GM23248 (cell line): ENCODE results near the gene CNTN4. TPM values are rescaled to one million over a fixed set of nuclear protein-coding genes. Genes with fewer than 3 reads are reported as not detected.

Experiments used
- DNase-seq: peaks from one replicate; pipeline ENCODE4 v3.0.0-alpha.2; 2015
- H2AFZ ChIP-seq: fragments of 200-600 bp; sonication (generic); 2 replicates; pipeline ENCODE4 v1.6.1; 2016; ENCODE audit warnings: antibody characterized with exemption
- H3F3A ChIP-seq: fragments of 200-600 bp; sonication (generic); 2 replicates; pipeline ENCODE4 v1.6.1; 2016; ENCODE audit warnings: mild to moderate bottlenecking, antibody characterized with exemption, mixed run types; ENCODE audit not compliant: insufficient read depth
- H3K27ac ChIP-seq: fragments of 200-600 bp; sonication (generic); 2 replicates; pipeline ENCODE4 v1.5.1; 2016; ENCODE audit warnings: mild to moderate bottlenecking
- H3K27me3 ChIP-seq: fragments of 200-600 bp; sonication (generic); replicated peaks from 2 replicates; pipeline ENCODE4 v1.6.1; 2016; ENCODE audit warnings: mild to moderate bottlenecking; ENCODE audit not compliant: insufficient read depth
- H3K36me3 ChIP-seq: fragments of 200-600 bp; sonication (generic); 2 replicates; pipeline ENCODE4 v1.6.1; 2016; ENCODE audit warnings: low read depth, mild to moderate bottlenecking
- H3K4me1 ChIP-seq: fragments of 200-600 bp; sonication (generic); 2 replicates; pipeline ENCODE4 v1.6.1; 2016; ENCODE audit warnings: mild to moderate bottlenecking; ENCODE audit not compliant: insufficient read depth
- H3K4me2 ChIP-seq: fragments of 200-600 bp; sonication (generic); one replicate; pipeline ENCODE4 v1.6.1; 2016; ENCODE audit warnings: mild to moderate bottlenecking; ENCODE audit not compliant: unreplicated experiment
- H3K4me3 ChIP-seq: fragments of 200-600 bp; sonication (generic); 2 replicates; pipeline ENCODE4 v1.5.1; 2016; ENCODE audit warnings: mild to moderate bottlenecking
- H3K79me2 ChIP-seq: fragments of 200-600 bp; sonication (generic); 2 replicates; pipeline ENCODE4 v1.6.1; 2016; ENCODE audit warnings: mild to moderate bottlenecking; ENCODE audit not compliant: insufficient read depth
- H3K9ac ChIP-seq: fragments of 200-600 bp; sonication (generic); 2 replicates; pipeline ENCODE4 v1.6.1; 2016; ENCODE audit warnings: mild to moderate bottlenecking
- H3K9me2 ChIP-seq: fragments of 200-600 bp; sonication (generic); 2 replicates; pipeline ENCODE4 v1.6.1; 2016; ENCODE audit warnings: mixed run types, mild to moderate bottlenecking, moderate library complexity; ENCODE audit not compliant: insufficient read depth
- H3K9me3 ChIP-seq: fragments of 200-600 bp; sonication (generic); one replicate; pipeline ENCODE4 v1.6.1; 2017; ENCODE audit warnings: low read depth
- H4K20me1 ChIP-seq: fragments of 200-600 bp; sonication (generic); 2 replicates; pipeline ENCODE4 v1.6.0; 2016; ENCODE audit not compliant: insufficient read depth
- EZH2 ChIP-seq: fragments of 200-600 bp; sonication (generic); IDR thresholded peaks from 2 replicates; pipeline ENCODE4 v1.6.1; 2018; ENCODE audit warnings: antibody characterized with exemption, mild to moderate bottlenecking; ENCODE audit not compliant: insufficient read depth, poor library complexity, severe bottlenecking
- EZH2phosphoT487 ChIP-seq: fragments of 200-600 bp; sonication (generic); IDR thresholded peaks from 2 replicates; pipeline ENCODE4 v1.6.1; 2018; ENCODE audit warnings: antibody characterized with exemption, moderate library complexity, mild to moderate bottlenecking, low read depth; ENCODE audit not compliant: insufficient read depth
- WGBS, 2 experiments: methylation state at CpG; one replicate each; pipeline ENCODE4 v1.1.6; 2015 to 2017; ENCODE audit warnings: low lambda C conversion rate in 2 of 2, low coverage in 1 of 2; ENCODE audit errors: missing lambda C conversion rate in 2 of 2; 5-methylcytosine and 5-hydroxymethylcytosine counted together
- in situ Hi-C: fragments of 300-500 bp; cut with MboI; formaldehyde crosslinking; loops from 2 replicates; pipeline ENCODE4 v1.15.0; 2020
- polyA plus RNA-seq: library from polyadenylated mRNA; unstranded; fragments of >200 nt; fragmentation: Nextera tagmentation; extraction: Ambion mirVana; gene quantifications from 2 replicates; pipeline ENCODE4 v1.2.1, GENCODE V29; 2016
- total RNA-seq: library from RNA; depleted of rRNA; stranded (reverse); fragments of >200 nt; shearing (Covaris generic); gene quantifications from 2 replicates; pipeline ENCODE4 v1.2.3, GENCODE V29; 2014; rRNA removed

The CNTN4 gene
- total RNA-seq (not detected in 2 replicates), polyA plus RNA-seq (not detected in 2 replicates)

DNA sequence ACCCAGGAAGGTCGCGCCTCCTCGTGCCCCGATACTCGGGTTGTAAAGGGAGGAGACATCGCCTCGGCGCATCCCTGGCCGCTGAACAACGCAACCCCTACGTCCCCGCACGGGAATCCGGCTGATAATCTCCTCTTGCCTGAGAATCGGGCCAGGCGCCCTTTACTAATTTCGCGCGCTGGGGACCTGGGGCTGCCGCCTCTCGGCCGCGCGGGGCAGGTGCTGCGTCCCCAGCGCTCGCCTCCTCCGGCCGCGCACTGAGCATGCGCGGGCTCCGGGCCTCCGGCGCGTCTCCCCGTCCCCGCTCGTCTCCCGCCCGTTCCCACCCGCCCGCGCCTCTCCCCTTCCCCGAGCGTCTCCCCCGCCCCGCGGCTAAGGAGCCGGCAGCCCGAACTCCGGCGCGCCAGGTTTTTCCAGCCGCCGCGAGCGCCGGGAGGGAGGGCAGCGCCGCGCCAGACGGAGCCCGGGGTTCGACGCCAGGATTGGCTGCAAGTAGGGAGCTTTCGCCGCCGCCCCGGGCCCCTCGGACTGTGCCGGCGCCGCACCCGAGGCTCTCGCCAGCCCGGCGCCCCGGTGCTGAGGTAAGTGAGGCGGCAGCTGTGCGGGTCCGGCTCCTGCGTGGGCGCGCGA is at the start of gene CNTN4:
CNTN4 (plus strand) TSS at position 469 of the 630 bp plus-strand sequence.
- in situ Hi-C loops, result no loop called here
- Histone ChIP-seq H3K9ac (no peak within 1 kb of the TSS), H2AFZ (peak within 1 kb of the TSS; percentile 51; the same call in 1 of the 2 replicates), H3K36me3 (no peaks in the 10 kb centered on the region), H3K4me3 (no peak within 1 kb of the TSS), H3K79me2 (no peaks in the 10 kb centered on the region), H3K9me2 (no peaks in the 10 kb centered on the region), H4K20me1 (no peaks in the 10 kb centered on the region), H3K27me3 (peaks cover 27% of the 10 kb centered on the region), H3K4me2 (no peak within 1 kb of the TSS), H3K4me1 (no peaks in the 10 kb centered on the region), H3F3A (no peaks in the 10 kb centered on the region), H3K27ac (no peak within 1 kb of the TSS), H3K9me3 (no peaks in the 10 kb centered on the region)
- WGBS, 2 experiments, result 3% methylated on average over 50 to 82 of the region's 86 CpGs
- no peak for TF ChIP-seq EZH2
- no peak for TF ChIP-seq EZH2phosphoT487
- peak; percentile 16 for DNase-seq

DNA sequence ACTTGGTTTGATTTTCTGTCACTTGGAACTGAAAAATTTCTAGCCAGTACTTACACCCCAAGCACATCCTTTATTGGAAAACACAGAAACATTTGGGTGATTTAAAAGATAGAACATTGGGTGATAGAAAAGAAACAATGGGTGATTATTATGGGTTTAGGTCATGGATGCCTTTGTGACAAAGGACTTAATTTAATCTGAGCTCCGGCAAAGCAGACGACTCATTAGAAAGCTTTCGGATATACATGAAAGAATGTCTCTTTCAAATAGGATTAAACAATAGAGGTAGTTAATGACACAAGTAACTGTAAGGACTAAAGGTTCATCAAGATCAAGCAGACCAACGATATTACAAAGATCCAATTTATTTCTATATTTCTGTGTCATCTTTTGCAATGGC is 37.3 kb upstream of the CNTN4 start:
- no peaks in the 10 kb centered on the region for H3K9me3 ChIP-seq
- H3K79me2 ChIP-seq, result no peaks in the 10 kb centered on the region
- no peak overlapping the region for H2AFZ ChIP-seq
- no peak overlapping the region for H3K27ac ChIP-seq
- H3K4me2 ChIP-seq, result no peak overlapping the region
- H3K4me1 ChIP-seq, result no peaks in the 10 kb centered on the region
- H3K27me3 ChIP-seq, result no peaks in the 10 kb centered on the region
- H3K9me2 ChIP-seq, result no peaks in the 10 kb centered on the region
- TF ChIP-seq EZH2, result no peak
- TF ChIP-seq EZH2phosphoT487, result no peak
- no peak for DNase-seq
- H4K20me1 ChIP-seq, result no peaks in the 10 kb centered on the region
- H3K36me3 ChIP-seq, result no peaks in the 10 kb centered on the region
- H3F3A ChIP-seq, result no peaks in the 10 kb centered on the region
- WGBS, 2 experiments, result 43 to 48% methylated on average over 4 of the region's 4 CpGs
- H3K9ac ChIP-seq, result no peak overlapping the region
- no peak overlapping the region for H3K4me3 ChIP-seq
- in situ Hi-C loops, result no loop called here

DNA sequence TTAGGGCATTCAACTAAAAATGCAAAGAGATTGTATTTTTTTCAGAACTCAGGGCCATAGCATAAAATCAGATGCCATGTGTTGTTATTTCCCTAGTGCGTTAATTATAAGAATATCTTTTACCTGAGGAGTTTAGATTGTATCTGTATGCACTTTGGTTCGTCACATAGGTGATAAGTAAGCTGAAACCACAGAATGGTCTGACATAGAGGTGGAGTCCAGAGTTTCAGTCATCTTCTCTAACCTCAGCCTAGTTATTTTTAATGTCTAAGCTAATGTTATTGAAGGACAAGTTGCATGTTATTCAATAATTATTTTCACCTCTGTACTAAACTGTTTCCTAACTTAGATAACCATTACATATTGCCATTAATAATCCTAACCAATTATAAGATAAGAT is 27.1 kb upstream of the CNTN4 start:
- Histone ChIP-seq H4K20me1 (no peaks in the 10 kb centered on the region), H3K4me2 (no peak overlapping the region), H3K9me3 (no peaks in the 10 kb centered on the region), H3K9me2 (no peaks in the 10 kb centered on the region), H3K36me3 (no peaks in the 10 kb centered on the region), H3K27ac (no peak overlapping the region), H3K9ac (no peak overlapping the region), H3K4me3 (no peak overlapping the region), H3K79me2 (no peaks in the 10 kb centered on the region), H3F3A (no peaks in the 10 kb centered on the region), H3K27me3 (no peaks in the 10 kb centered on the region), H3K4me1 (no peaks in the 10 kb centered on the region), H2AFZ (no peak overlapping the region)
- in situ Hi-C loops, result no loop called here
- TF ChIP-seq EZH2phosphoT487 (no peak), EZH2 (no peak)
- no peak for DNase-seq
- WGBS, 2 experiments, result 21 to 22% methylated on average over 2 of the region's 2 CpGs

DNA sequence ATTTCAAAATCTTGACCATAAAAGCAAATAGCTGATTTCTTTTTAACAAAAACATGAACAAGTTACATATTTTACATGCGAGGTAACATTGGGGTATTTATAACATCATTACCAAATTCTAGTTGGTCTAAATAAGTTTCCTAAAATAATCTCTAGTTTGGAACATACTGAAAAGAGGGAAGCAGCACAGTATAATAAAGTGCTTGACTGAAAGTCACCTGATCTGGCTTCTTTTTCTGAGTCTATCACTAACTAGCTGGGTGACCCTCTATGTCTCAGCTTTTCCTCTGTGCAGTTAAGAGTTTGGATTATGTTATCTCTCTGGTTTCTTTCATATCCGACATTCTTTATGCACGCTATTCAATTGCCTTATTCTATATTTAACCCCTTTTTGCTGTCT is 19.8 kb upstream of the CNTN4 start:
- no peak overlapping the region for H3K27ac ChIP-seq
- WGBS, 2 experiments, result 3% methylated on average over 3 of the region's 3 CpGs
- in situ Hi-C loops, result no loop called here

More for the DNA sequence above, 19.8 kb upstream of the CNTN4 start:
- Histone ChIP-seq H3K36me3 (no peaks in the 10 kb centered on the region), H3K4me2 (no peak overlapping the region), H3K9me3 (no peaks in the 10 kb centered on the region), H3K4me3 (no peak overlapping the region), H3K79me2 (no peaks in the 10 kb centered on the region), H4K20me1 (no peaks in the 10 kb centered on the region), H3K9ac (no peak overlapping the region), H2AFZ (no peak overlapping the region), H3K4me1 (no peaks in the 10 kb centered on the region), H3K27me3 (no peaks in the 10 kb centered on the region), H3F3A (no peaks in the 10 kb centered on the region), H3K9me2 (no peaks in the 10 kb centered on the region)
- no peak for TF ChIP-seq EZH2phosphoT487
- no peak for TF ChIP-seq EZH2
- DNase-seq, result no peak
